GM21447 (cell line): ENCODE measurements around the gene FAM227A.
"Not testable (repeated sequence)": the region's sequence is repeated elsewhere in the genome, so short reads cannot be mapped to it uniquely, and the experiment has no call there.

ENCODE experiments used
- ATAC-seq: cut with Tn5 transposase; IDR thresholded peaks from one replicate; pipeline ENCODE4 v1.9.1; 2021; ENCODE audit not compliant: unreplicated experiment

The FAM227A gene

DNA sequence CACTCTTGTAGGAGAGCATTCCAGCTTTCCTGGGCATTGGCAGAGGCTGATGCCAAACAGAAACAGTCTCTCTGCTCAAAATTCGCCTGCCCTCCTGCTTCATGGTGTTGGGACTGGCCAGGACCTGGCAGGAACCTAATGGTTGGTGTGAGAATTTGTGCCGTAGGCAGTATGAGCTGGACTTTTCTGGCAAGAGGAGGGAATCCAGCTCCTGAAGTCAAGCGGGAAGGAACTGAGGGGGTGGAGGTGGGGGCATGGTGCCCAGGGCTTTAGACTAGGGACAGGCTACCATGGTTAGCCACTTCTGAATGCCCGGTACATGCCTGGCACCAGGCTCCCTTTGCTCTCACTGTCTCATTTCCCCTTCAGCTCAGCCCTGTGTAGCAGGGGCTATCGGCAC lies 18.7 kb upstream of the FAM227A start:
- ATAC-seq, result no peak

GRCh38 chr22:38657045-38657909 lies 1.1 kb upstream of the FAM227A start:
- peak; percentile 31 for ATAC-seq

DNA sequence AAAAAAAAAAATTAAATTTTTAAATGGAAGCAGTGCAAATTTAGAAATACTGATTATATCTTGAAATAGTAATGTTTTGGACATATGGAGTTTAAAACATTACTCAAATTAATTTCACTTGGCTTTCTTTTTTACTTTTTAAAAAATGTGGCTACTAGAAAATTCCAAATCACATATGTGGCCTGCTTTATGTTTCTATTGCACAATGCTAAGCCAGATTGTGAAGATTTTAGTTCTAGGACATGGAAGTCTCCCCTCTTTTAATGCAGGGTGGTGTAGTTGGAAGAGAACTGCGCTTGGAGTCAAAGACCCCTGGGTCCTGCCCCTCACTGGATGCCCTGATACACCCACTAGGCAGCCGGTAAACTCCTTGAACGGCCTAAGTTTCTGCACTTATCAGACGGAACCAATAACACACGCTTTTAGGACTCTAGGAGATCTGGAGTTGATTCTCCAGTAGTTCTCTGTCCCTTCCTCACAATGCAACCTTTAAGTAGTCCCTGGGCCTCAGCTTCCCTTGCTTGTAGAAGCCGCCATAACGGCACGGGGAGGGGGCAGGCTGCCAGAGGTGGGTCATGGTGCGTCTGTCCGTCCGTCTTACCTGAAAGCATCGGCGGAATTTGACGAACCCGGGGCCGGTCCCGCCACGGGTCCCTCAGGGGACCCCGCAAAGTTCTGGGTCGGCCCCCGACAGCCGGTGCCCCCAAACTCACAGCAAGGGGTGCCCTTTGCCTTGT lies 505 bp downstream of the FAM227A start:
- ATAC-seq, result no peak

DNA sequence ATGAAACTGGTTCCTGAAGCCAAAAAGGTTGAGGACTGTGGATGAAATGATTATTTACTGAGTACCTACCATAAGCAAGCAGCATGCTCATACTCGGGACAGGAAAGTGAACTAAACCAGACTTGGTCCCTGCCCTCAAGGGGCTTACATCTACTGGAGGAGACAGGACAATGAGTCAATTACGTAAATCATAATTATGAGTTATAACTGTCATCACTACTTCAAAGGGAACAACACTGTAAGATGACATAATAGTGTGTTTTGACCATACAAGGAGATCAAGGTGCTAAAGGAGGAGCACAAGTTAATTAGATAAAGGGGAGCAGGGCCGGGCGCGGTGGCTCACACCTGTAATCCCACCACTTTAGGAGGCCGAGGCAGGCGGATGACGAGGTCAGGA lies 2.5 kb downstream of the FAM227A start:
- ATAC-seq, result no peak

DNA sequence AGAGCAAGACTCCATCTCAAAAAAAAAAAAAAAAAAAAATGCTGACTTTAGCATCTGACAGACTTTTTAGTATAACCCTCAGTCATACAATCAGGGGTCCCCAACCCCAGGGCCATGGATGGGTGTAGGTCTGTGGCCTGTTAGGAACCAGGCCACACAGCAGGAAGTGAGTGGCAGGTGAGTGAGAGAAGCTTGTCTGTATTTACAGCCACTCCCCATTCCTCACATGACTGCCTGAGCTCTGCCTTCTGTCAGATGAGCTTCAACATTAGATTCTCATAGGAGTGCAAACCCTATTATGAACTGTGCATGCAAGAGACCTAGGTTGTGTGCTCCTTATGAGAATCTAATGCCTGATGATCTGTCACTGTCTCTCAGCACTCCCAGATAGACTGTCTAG lies 3.3 kb downstream of the FAM227A start:
- ATAC-seq, result no peak

GRCh38 chr22:38649841-38650522 lies 6.2 kb downstream of the FAM227A start:
- no peak for ATAC-seq

- ATAC-seq, result no peak
Observed at GRCh38 chr22:38645430-38645829, 10.8 kb downstream of the FAM227A start.

GRCh38 chr22:38644245-38644644 lies 11.9 kb downstream of the FAM227A start:
- ATAC-seq, result not testable (repeated sequence)

DNA sequence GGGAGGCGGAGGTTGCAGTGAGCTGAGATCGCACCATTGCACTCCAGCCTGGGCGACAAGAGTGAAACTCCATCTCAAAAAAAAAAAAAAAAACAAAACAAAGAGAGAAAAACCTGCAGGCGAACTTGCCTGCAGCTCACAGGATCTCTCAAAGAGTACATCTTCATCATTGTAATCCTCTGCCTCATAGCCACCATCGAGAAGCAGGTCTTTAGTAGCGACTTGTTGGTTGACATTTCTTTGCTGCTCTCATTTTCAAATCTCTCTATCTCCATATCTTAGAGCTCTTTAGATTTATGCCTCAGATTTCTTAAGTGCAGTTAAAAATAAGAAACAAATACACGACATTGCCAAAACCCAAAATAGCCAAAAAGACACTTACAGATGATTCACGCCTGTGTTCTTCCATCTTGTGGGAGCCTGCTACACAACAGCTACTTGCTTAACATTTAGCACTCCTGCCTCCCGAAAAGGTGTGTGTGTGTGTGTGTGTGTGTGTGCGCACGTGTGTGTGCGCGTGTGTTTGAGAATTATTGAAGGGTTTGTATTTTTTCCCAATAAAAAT lies 14.6 kb downstream of the FAM227A start:
- no peak for ATAC-seq

DNA sequence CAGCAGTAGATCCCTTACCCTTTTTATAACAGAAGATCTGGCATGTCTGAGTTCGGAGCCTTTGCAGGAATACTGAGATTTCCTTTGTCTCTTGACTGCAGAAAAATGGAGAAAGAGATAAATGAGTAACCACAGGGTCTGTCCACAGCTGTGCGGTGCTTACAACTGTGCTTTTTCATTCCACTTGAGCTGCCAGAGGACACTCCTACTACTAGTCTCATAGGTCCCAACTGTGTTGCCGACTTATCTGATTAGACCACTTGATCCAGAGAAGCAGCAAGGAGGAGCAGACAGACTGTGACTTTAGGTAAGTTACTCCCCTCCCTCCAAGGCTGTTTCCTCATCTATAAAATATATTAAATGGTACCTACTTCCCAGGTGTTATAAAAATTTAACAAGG lies 17.5 kb downstream of the FAM227A start:
- ATAC-seq, result no peak

DNA sequence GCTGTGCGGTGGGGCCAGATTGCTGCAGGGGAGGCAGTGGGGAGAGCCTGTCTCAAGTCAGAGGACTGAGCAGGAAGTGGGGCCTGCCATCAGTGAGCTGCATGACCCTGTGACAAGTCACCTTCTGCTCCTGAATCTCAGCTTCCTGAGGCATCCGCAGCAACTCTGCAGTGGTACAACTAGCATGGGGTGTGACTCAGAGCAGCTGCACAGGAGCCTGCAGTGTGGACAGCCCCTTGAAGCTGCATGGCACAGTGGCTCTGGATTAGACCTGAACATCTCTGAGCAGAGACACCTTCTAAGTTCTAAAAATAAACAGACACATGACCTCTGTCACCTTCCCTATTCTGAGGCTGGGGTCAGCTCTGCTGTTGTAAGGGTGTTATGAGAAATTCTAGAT lies 18.0 kb downstream of the FAM227A start:
- no peak for ATAC-seq

GRCh38 chr22:38632528-38632927 lies 23.7 kb downstream of the FAM227A start:
- no peak for ATAC-seq

DNA sequence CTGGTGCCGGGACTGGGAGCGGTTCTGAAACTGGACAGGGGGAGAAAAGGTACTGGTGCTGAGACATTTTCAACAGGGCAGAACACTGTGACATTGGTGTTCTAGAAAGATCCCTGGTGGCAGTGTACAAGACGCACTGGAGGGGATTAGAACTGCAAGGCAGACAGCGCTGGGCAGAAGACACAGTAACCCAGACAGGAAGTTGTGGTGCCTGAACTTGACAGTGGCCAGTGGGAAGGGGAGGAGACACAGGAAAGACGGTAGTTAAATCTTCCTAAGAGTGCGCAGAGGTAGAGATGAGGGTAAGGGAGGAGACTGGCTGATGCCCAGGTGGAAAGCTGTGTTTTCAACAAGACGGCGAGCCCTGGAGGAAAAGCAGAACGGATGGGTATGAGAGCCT lies 24.5 kb downstream of the FAM227A start:
- ATAC-seq, result no peak

DNA sequence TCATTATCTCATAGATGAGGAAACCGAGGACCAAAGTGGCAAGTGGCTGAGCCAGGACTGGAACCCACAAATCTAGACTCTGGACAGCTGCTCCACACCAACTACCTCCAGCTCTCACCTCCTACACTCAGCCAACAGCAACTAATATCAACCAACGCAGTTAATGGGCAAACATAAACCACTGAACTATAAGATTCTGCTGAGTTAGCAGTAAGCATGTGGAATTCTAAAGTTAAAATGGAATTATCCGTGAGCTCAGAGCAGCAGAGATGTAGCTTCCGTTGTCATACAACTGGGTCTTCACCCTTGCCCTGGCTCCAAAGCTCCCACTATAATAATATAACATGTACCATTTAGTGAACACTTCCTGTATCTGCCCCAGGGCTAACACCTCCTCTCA lies 27.1 kb downstream of the FAM227A start:
- no peak for ATAC-seq

- no peak for ATAC-seq
Observed at GRCh38 chr22:38628444-38628843, 27.7 kb downstream of the FAM227A start.

DNA sequence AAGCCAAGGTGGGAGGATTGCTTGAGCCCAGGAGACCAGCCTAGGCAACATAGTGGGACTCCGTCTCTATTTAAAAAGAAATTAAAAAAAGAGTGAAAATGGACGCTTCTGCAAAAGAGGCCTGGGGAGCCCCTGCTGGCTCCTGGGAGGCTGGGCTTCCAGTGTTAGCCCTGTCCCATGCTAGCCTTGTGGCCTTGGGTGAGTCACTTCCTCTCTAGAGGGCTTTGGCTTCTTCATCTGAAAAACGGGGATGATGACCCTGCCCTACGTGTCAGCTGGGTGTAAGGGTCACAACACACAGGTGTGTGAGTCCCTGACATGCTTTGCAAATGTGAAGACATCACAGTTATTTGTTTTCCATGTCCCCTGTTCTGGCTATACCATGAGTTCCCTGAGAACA lies 32.8 kb downstream of the FAM227A start:
- no peak for ATAC-seq

DNA sequence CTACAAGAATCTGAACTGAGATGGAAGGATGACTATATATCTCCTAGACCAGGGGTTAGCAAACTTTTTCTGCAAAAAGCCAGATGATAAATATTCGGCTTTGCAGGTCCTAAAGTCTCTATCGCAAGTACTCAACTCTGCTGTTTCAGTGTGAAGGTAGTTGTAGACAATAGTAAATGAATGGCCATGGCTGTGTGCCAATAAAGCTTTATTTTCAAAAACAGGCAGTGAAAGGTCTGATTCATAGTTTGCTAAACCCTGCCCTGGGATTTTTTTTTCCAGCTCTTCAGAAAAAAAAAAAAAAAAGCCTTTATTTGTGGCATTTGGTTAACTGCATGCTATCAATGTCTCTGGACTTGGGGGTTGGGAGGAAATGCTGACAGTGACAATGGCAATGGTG lies 37.5 kb downstream of the FAM227A start:
- no peak for ATAC-seq

- ATAC-seq, result no peak
Observed at GRCh38 chr22:38618258-38618657, 37.9 kb downstream of the FAM227A start.

GRCh38 chr22:38615064-38615405 lies 41.2 kb downstream of the FAM227A start:
- ATAC-seq, result not testable (repeated sequence)

DNA sequence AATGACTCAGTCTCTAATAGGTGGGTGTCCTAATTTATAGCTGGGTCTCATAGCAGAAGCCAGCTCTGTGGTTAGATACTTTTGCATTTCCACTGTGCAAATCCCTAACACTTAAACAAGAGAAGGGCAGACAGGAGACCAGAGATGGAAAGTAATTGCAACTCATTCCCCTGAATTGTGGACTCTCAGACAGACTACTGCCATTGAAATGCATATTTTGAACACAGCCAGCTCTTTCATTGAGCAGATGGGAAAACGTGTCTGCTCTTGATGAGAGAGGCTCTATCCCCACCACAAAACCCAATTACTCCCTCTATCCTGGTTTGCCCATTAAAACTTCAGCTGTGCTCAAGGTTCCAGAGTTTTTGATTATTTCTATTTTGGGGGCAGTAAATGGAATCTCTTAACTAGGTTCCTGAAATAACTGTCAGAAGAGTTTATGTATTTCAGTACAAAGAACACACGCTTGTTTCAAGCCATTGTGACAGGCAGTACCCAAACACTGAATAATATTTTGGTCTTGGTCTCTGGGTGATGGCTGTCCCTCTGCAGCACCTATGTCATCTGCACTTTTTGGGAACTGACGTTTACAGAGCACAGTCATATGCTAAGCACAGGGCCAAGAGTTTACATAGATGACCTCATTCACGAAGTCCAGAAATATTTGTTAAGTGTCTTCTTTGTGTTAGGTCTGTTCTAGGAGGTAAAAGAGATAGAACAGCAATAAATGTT lies 41.7 kb downstream of the FAM227A start:
- no peak for ATAC-seq

DNA sequence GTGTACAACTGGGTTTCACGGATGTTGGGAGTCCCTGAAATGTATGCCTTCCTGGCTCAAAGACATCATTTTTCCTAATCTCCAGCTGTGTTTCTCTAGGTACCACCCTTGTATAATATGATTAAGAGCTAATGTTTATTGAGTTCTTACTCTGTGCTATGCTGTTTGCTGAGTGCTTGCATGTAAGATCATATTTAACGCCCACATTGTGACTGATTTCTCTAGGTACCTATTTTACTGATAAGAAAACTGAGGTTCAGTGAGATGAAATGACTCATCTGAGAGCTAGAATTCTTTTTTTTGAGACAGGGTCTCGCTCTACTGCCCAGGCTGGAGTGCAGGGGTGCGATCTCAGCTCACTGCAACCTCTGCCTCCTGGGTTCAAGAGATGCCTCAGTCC lies 42.6 kb downstream of the FAM227A start:
- no peak for ATAC-seq
